Measurements from ENCODE around the gene PDE4DIP. TPM values are rescaled to one million over a fixed set of nuclear protein-coding genes. Genes with fewer than 3 reads are reported as not detected.
A peak's percentile ranks its signal among the peaks of the same experiment; 100 is the strongest.
"Not testable (repeated sequence)": the region's sequence is repeated elsewhere in the genome, so short reads cannot be mapped to it uniquely, and the experiment has no call there.

PDE4DIP gene
- total and polyA plus RNA-seq, 7 donors = 368 to 3,658 (median 2,569) TPM

DNA sequence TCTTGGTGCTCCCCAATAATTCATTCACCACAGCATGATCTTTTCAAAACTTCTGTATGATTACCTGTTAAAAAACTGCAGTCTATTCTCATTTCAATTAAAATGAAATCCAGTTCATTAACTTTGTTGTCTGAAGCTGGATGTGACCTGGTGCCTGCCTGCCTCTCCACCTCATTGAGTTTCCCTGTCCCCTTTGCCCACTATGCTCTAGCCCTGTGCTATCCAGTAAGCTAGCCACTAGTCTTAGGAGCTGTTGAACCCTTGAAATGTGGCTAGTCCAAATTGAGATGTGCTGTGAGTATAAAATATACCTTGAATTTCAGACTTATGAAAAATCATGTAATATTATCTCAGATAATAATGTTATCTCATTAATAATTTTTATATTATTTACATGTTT lies 114.1 kb downstream of the PDE4DIP start:
- H3K9me3 ChIP-seq; ATAC-seq; intact Hi-C loops (cut with DNase I); H3K4me3 ChIP-seq; DNase-seq; H3K27ac ChIP-seq; H3K27me3 ChIP-seq (ENCODE audit: insufficient read depth in 3 of 3, low read length in 2 of 3): not testable (repeated sequence)
- Histone ChIP-seq H3K4me1 (peaks cover 11% of the 10 kb centered on the region), H3K36me3 (ENCODE audit: insufficient read depth in 1 of 2, low read depth in 1 of 2) (peaks cover 0 to 17% of the 10 kb centered on the region in 2 donors)

DNA sequence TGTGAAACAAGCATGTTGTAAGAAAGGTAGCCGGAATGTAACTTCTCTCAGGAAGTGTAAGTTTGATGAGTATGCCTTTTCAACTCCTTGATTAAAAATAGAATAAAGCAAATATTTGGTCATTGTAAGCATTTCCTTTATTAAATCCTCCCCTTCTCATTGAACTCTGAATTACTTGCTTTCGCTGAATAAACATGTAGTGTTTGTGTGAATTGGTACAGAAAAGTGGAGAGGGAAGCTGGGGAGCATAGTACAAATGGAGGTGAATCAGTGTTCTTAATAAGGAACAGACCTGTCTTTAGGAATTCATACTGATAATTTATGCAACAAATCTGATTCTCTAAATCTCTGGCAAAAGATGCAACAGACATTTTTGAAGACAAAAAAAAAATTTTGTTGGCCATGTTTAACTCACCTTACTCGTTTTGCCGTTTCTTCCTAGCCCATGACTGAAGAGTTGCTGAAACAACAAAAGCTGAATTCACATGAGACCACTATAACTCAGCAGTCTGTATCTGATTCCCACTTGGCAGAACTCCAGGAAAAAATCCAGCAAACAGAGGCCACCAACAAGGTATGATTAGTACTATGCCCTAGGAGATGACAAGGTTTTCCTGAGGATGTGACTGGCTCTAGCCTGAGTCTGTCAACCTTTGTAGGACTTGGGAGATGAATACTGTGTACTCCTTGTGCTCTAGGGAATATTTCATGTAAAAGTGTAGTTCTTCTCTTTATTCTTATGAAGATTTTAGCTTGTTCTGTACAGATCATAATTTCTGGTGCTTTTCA lies 116.2 kb downstream of the PDE4DIP start:
- intact Hi-C loops (cut with DNase I); H3K4me1 ChIP-seq; H3K27me3 ChIP-seq (ENCODE audit: insufficient read depth in 3 of 3, low read length in 2 of 3); H3K27ac ChIP-seq; H3K4me3 ChIP-seq; H3K9me3 ChIP-seq; DNase-seq: not testable (repeated sequence)
- WGBS, 3 donors = 67 to 93% (median 75%) methylated on average over 1 of the region's 4 CpGs
- peaks cover 0 to 26% of the 10 kb centered on the region in 2 donors for H3K36me3 ChIP-seq (ENCODE audit: insufficient read depth in 1 of 2, low read depth in 1 of 2)
- peak; percentile 22 to 40 (median 34) for ATAC-seq

DNA sequence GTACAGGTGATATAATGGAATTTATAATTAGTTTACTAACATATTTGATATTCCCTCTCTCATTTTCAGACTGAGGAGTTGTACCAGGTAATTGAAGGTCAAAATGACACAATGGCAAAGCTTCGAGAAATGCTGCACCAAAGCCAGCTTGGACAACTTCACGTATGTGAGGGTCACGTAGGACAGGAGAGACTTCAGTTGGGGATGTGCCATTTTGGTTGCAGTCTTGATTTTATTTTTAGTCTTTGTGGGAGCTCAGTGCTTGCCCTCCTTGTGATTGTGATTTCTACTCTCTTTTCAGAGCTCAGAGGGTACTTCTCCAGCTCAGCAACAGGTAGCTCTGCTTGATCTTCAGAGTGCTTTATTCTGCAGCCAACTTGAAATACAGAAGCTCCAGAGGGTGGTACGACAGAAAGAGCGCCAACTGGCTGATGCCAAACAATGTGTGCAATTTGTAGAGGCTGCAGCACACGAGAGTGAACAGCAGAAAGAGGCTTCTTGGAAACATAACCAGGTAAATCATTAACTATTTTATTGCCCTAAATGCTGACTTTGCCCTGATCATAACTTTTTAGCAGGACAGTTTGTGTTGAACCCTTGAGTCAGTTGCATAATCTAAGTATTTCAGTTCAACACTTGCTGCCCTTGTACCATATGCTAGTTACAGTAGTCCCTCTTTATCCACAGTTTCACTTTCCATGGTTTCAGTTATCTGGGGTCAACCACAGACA lies 118.1 kb downstream of the PDE4DIP start:
- H3K9me3 ChIP-seq; H3K4me1 ChIP-seq; DNase-seq; H3K4me3 ChIP-seq; H3K27ac ChIP-seq; intact Hi-C loops (cut with DNase I); H3K27me3 ChIP-seq (ENCODE audit: insufficient read depth in 3 of 3, low read length in 2 of 3): not testable (repeated sequence)
- ATAC-seq = peak in 3 of 4 donors; percentile 41 to 51 (median 43)
- 36 to 54% (median 50%) methylated on average over 2 to 3 of the region's 6 CpGs for WGBS, 3 donors
- H3K36me3 ChIP-seq (ENCODE audit: insufficient read depth in 1 of 2, low read depth in 1 of 2) = peaks cover 0 to 31% of the 10 kb centered on the region in 2 donors

DNA sequence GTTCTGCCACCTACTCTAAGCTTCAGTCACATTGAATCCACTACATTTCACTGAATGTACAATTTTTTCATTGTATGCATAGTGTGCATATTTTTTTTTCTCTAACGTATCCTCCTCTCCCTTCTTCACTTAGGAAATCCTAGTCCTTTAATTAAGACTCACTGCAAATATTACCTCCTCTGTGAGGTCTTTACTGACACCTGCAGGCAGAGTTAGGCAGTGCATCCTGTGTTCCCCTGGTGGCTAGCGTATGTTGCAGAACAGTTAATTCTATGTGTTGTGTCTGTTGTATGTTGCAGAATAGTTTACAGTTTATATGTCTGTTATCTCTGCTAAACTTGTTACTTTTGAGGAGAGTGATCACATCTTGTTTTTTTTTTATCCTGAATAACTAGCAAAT lies 121.9 kb downstream of the PDE4DIP start:
- H3K27ac ChIP-seq; H3K9me3 ChIP-seq; H3K27me3 ChIP-seq (ENCODE audit: insufficient read depth in 3 of 3, low read length in 2 of 3); intact Hi-C loops (cut with DNase I); DNase-seq; H3K4me3 ChIP-seq; H3K4me1 ChIP-seq: not testable (repeated sequence)
- peaks cover 0 to 51% of the 10 kb centered on the region in 2 donors for H3K36me3 ChIP-seq (ENCODE audit: insufficient read depth in 1 of 2, low read depth in 1 of 2)
- WGBS, 3 donors = 8 to 15% (median 8%) methylated on average over 1 of the region's 2 CpGs
- ATAC-seq = peak; percentile 67 to 76 (median 68)

DNA sequence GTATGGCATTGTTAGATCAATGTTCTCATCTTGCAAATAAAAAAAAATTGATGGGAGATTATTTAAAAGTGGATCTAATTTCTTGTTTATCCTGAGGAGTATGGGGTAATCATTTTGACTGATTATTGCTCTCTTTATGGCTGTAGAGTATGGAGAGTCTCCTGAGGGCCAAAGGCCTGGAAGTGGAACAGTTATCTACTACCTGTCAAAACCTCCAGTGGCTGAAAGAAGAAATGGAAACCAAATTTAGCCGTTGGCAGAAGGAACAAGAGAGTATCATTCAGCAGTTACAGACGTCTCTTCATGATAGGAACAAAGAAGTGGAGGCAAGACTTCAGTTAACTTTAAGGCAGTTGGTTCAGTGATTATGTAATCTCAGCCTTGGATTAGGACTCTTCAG lies 123.4 kb downstream of the PDE4DIP start:
- WGBS, 3 donors = no CpG with 5 or more reads among the region's 2 CpGs
- DNase-seq; H3K9me3 ChIP-seq; H3K4me1 ChIP-seq; H3K27ac ChIP-seq; intact Hi-C loops (cut with DNase I); H3K27me3 ChIP-seq (ENCODE audit: insufficient read depth in 3 of 3, low read length in 2 of 3); H3K4me3 ChIP-seq: not testable (repeated sequence)
- peak; percentile 16 to 39 (median 26) for ATAC-seq
- H3K36me3 ChIP-seq (ENCODE audit: insufficient read depth in 1 of 2, low read depth in 1 of 2) = peaks cover 0 to 54% of the 10 kb centered on the region in 2 donors

DNA sequence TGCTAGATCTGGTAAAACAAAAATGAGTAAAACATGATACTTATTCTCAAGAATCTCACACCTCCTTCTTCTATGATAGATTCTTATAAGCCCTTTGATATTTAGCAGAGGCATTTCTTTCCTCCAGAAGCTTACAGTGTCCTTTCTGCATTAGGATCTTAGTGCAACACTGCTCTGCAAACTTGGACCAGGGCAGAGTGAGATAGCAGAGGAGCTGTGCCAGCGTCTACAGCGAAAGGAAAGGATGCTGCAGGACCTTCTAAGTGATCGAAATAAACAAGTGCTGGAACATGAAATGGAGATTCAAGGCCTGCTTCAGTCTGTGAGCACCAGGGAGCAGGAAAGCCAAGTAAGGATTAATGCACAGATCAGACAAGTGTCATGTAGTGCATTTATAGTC lies 124.5 kb downstream of the PDE4DIP start:
- H3K27me3 ChIP-seq (ENCODE audit: insufficient read depth in 3 of 3, low read length in 2 of 3); DNase-seq; intact Hi-C loops (cut with DNase I); H3K27ac ChIP-seq; H3K9me3 ChIP-seq; H3K4me1 ChIP-seq; H3K4me3 ChIP-seq: not testable (repeated sequence)
- WGBS, 3 donors = 58 to 88% (median 77%) methylated on average over 3 of the region's 3 CpGs
- peaks cover 0 to 51% of the 10 kb centered on the region in 2 donors for H3K36me3 ChIP-seq (ENCODE audit: insufficient read depth in 1 of 2, low read depth in 1 of 2)
- peak in 1 of 4 donors; percentile 4 for ATAC-seq

DNA sequence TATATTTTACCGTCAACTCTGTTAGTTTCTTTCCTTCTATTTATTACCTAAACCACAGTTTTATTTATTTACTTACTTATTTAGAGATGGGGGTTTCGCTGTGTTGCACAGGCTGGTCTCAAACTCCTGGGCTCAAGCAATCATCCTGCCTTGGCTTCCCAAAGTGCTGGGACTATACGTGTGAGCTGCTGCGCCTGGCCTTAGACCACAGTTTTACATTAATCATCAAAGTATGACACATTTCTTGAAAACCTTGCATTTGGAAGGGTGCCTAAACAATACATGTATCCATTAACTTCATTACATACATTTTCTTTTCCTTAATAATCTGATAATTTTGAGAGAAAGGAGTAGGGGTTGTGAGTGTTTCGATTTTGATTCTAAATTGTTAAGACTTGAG lies 124.9 kb downstream of the PDE4DIP start:
- 95 to 98% (median 98%) methylated on average over 2 of the region's 5 CpGs for WGBS, 3 donors
- H3K27ac ChIP-seq; intact Hi-C loops (cut with DNase I); ATAC-seq; H3K4me1 ChIP-seq; H3K4me3 ChIP-seq; H3K27me3 ChIP-seq (ENCODE audit: insufficient read depth in 3 of 3, low read length in 2 of 3); DNase-seq; H3K9me3 ChIP-seq: not testable (repeated sequence)
- peaks cover 0 to 46% of the 10 kb centered on the region in 2 donors for H3K36me3 ChIP-seq (ENCODE audit: insufficient read depth in 1 of 2, low read depth in 1 of 2)

DNA sequence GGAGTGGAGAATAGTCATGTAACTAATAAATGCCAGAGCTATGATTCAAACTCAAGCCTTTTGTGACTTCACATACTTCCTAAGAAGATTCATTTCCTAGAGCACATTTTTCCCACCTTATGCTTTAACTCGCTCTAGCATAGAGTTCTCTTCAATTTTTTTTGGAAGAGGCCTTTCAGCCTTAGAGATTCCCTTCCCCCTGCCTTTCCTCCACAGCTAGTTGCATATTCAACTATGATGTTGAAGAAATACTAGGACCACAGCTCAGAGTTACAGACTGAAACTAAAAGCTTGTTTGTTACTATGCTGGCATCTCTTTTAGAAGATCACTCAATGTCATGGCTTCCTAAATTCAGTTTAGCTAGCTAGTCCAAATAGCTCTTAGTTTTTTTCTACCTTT lies 131.2 kb downstream of the PDE4DIP start:
- H3K4me3 ChIP-seq; H3K9me3 ChIP-seq; intact Hi-C loops (cut with DNase I); H3K27me3 ChIP-seq (ENCODE audit: insufficient read depth in 3 of 3, low read length in 2 of 3); H3K4me1 ChIP-seq; DNase-seq: not testable (repeated sequence)
- peak in 1 of 4 donors; percentile 24 for ATAC-seq
- Histone ChIP-seq H3K36me3 (ENCODE audit: insufficient read depth in 1 of 2, low read depth in 1 of 2) (peaks cover 0 to 60% of the 10 kb centered on the region in 2 donors), H3K27ac (peak overlapping the region; percentile 2)
- 83 to 94% (median 89%) methylated on average over 1 of the region's 1 CpG for WGBS, 3 donors

DNA sequence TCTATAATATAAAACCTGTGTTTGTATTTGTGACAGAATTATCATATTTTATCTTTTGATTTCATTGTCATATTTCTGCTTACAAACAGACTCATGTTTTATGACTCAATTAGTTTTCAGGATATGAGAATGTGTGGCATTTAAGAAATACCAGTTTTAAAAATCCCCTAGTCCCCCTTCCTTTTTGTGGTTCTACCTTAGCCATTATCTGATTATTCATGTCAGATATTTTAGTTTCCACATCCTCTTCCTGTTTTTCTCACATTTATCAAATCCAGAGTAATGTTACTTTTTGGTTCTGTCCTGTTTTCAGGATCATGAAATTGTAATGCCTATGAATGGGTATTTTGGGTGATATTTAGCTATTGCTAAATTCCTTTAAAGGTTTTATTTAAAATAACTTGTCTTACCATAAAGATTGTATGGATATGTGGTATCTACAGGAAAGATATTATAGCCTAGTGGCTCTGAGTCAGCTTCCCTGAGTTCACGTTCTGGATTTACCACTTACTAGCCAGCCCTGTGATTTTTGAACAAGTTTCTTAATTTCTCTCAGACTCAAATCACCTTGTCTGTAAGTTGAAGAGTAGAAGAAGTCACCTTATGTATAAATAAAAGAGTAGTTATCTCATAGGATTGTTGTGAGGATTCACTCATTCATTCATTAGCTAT lies 131.8 kb downstream of the PDE4DIP start:
- H3K27me3 ChIP-seq (ENCODE audit: insufficient read depth in 3 of 3, low read length in 2 of 3); DNase-seq; H3K9me3 ChIP-seq; intact Hi-C loops (cut with DNase I); H3K4me3 ChIP-seq; H3K4me1 ChIP-seq: not testable (repeated sequence)
- peak in 1 of 4 donors; percentile 2 for ATAC-seq
- Histone ChIP-seq H3K36me3 (ENCODE audit: insufficient read depth in 1 of 2, low read depth in 1 of 2) (peaks cover 0 to 60% of the 10 kb centered on the region in 2 donors), H3K27ac (peak overlapping the region; percentile 2)
- WGBS, 3 donors = 69 to 100% (median 83%) methylated on average over 1 of the region's 1 CpG

DNA sequence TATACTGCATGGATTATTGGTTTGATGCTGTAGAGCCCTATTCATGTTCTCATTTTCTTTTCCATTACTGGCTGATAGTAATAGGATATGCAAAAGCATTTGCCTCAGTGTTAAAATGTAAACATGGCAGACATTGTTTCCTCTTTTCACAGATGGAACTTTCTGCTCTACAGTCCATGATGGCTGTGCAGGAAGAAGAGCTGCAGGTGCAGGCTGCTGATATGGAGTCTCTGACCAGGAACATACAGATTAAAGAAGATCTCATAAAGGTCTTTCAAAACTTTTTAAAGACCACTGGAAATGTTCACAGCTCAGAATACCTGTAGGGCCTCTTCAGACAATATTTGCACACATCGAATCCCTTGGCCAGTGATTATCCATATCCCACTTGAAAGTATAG lies 133.6 kb downstream of the PDE4DIP start:
- H3K27me3 ChIP-seq (ENCODE audit: insufficient read depth in 3 of 3, low read length in 2 of 3); H3K4me3 ChIP-seq; H3K9me3 ChIP-seq; intact Hi-C loops (cut with DNase I); H3K4me1 ChIP-seq; DNase-seq; H3K27ac ChIP-seq; ATAC-seq: not testable (repeated sequence)
- H3K36me3 ChIP-seq (ENCODE audit: insufficient read depth in 1 of 2, low read depth in 1 of 2) = peaks cover 3 to 70% of the 10 kb centered on the region in 2 donors
- 89 to 97% (median 90%) methylated on average over 1 of the region's 1 CpG for WGBS, 3 donors

DNA sequence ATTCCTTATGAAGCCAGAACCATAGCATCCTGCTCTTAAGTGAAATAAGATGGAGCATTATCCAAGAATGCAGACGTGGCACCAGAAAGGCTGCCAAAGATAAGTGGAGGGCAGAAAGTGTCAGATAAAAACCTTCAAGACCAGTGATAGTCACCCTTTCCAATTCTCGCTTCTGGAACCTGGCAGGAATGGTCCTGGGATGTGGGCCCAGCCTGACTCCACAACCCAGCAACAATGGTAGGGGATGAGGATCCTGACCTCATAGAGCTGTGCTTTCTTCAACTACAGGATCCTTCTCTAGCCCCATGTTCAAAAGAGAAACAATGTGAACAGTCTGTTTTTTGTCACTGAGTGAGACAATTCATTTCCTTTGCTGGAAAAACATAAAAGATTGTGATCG lies 145.2 kb downstream of the PDE4DIP start:
- Histone ChIP-seq H3K27ac (peak overlapping the region; percentile 36), H3K36me3 (ENCODE audit: insufficient read depth in 1 of 2, low read depth in 1 of 2) (peaks cover 0 to 48% of the 10 kb centered on the region in 2 donors)
- DNase-seq; H3K27me3 ChIP-seq (ENCODE audit: insufficient read depth in 3 of 3, low read length in 2 of 3); intact Hi-C loops (cut with DNase I); H3K4me3 ChIP-seq; H3K4me1 ChIP-seq; H3K9me3 ChIP-seq; ATAC-seq: not testable (repeated sequence)
- WGBS, 3 donors = 62 to 75% (median 63%) methylated on average over 3 of the region's 3 CpGs
